Parathyroid adenoma (tissue), 2 donors: ENCODE data around the gene TRABD2B.
A peak's percentile ranks its signal among the peaks of the same experiment; 100 is the strongest.

ENCODE experiments used
- H2AFZ ChIP-seq: fragments of 300-600 bp; sonication (generic); one replicate; pipeline ENCODE4 v1.7.0; 2017; ENCODE audit warnings: antibody characterized with exemption, mild to moderate bottlenecking
- H3K27ac ChIP-seq: fragments of 300-600 bp; sonication (generic); one replicate; pipeline ENCODE4 v1.7.0; 2017
- H3K27me3 ChIP-seq: fragments of 300-600 bp; sonication (generic); one replicate; pipeline ENCODE4 v1.7.0; 2017; ENCODE audit warnings: low read length; ENCODE audit not compliant: control insufficient read depth, insufficient read depth
- H3K36me3 ChIP-seq: fragments of 300-600 bp; sonication (generic); one replicate; pipeline ENCODE4 v1.7.0; 2017; ENCODE audit warnings: low read length; ENCODE audit not compliant: control insufficient read depth, insufficient read depth
- H3K4me1 ChIP-seq: fragments of 300-600 bp; sonication (generic); one replicate; pipeline ENCODE4 v1.7.0; 2017; ENCODE audit warnings: control low read depth
- H3K4me2 ChIP-seq: fragments of 300-600 bp; sonication (generic); one replicate; pipeline ENCODE4 v1.7.0; 2017; ENCODE audit warnings: low read length
- H3K4me3 ChIP-seq: fragments of 300-600 bp; sonication (generic); one replicate; pipeline ENCODE4 v1.7.0; 2017; ENCODE audit warnings: low read depth, low read length
- H3K79me2 ChIP-seq: fragments of 300-600 bp; sonication (generic); one replicate; pipeline ENCODE4 v1.7.0; 2017; ENCODE audit warnings: control low read depth
- H3K9ac ChIP-seq: fragments of 300-600 bp; sonication (generic); one replicate; pipeline ENCODE4 v1.7.0; 2017; ENCODE audit warnings: mild to moderate bottlenecking
- H3K9me3 ChIP-seq: fragments of 300-600 bp; sonication (generic); one replicate; pipeline ENCODE4 v1.7.0; 2017; ENCODE audit warnings: low read length; ENCODE audit not compliant: control insufficient read depth
- CTCF ChIP-seq: fragments of 300-600 bp; sonication (generic); IDR thresholded peaks from one replicate; pipeline ENCODE4 v1.7.0; 2017; ENCODE audit warnings: antibody characterized with exemption, mild to moderate bottlenecking
- donor health status: primary hyperparathyroidism.

Gene TRABD2B

GRCh38 chr1:47725511-47725991 lies 271.6 kb downstream of the TRABD2B start:
- H3K9ac ChIP-seq: no peak overlapping the region
- no peak overlapping the region for H3K4me3 ChIP-seq

GRCh38 chr1:47725000-47725473 lies 272.1 kb downstream of the TRABD2B start:
- Histone ChIP-seq H3K27ac (no peak overlapping the region), H3K27me3 (peaks cover 2% of the 10 kb centered on the region), H3K4me3 (no peak overlapping the region), H3K4me2 (peak overlapping the region; percentile 17), H3K9ac (no peak overlapping the region), H2AFZ (peak overlapping the region; percentile 5), H3K36me3 (no peaks in the 10 kb centered on the region), H3K79me2 (no peaks in the 10 kb centered on the region), H3K4me1 (no peaks in the 10 kb centered on the region), H3K9me3 (no peaks in the 10 kb centered on the region)
- no peak for TF ChIP-seq CTCF

More at GRCh38 chr1:47725511-47725991, 271.6 kb downstream of the TRABD2B start:
- no peaks in the 10 kb centered on the region for H3K4me1 ChIP-seq
- no peaks in the 10 kb centered on the region for H3K36me3 ChIP-seq
- no peaks in the 10 kb centered on the region for H3K9me3 ChIP-seq
- no peak overlapping the region for H3K27ac ChIP-seq
- H3K79me2 ChIP-seq: no peaks in the 10 kb centered on the region
- H3K27me3 ChIP-seq: peaks cover 2% of the 10 kb centered on the region
- H2AFZ ChIP-seq: peak overlapping the region; percentile 5
- H3K4me2 ChIP-seq: peak overlapping the region; percentile 59
- TF ChIP-seq CTCF: no peak

- no peaks in the 10 kb centered on the region for H3K4me1 ChIP-seq
- no peaks in the 10 kb centered on the region for H3K36me3 ChIP-seq
- no peak overlapping the region for H3K4me3 ChIP-seq
- no peak overlapping the region for H2AFZ ChIP-seq
- no peaks in the 10 kb centered on the region for H3K9me3 ChIP-seq
- H3K27ac ChIP-seq: no peak overlapping the region
- H3K79me2 ChIP-seq: no peaks in the 10 kb centered on the region
- TF ChIP-seq CTCF: no peak
- peak overlapping the region; percentile 17 for H3K4me2 ChIP-seq
- peaks cover 2% of the 10 kb centered on the region for H3K27me3 ChIP-seq
- no peak overlapping the region for H3K9ac ChIP-seq
Measured at GRCh38 chr1:47724432-47724999, 272.7 kb downstream of the TRABD2B start.

- peaks cover 2% of the 10 kb centered on the region for H3K27me3 ChIP-seq
- no peak overlapping the region for H3K9ac ChIP-seq
Measured at GRCh38 chr1:47722909-47723580, 274.1 kb downstream of the TRABD2B start.

More at GRCh38 chr1:47722909-47723580, 274.1 kb downstream of the TRABD2B start:
- no peaks in the 10 kb centered on the region for H3K36me3 ChIP-seq
- no peaks in the 10 kb centered on the region for H3K9me3 ChIP-seq
- H3K27ac ChIP-seq: no peak overlapping the region
- H2AFZ ChIP-seq: no peak overlapping the region
- H3K4me3 ChIP-seq: no peak overlapping the region
- H3K4me1 ChIP-seq: no peaks in the 10 kb centered on the region
- H3K79me2 ChIP-seq: no peaks in the 10 kb centered on the region
- no peak for TF ChIP-seq CTCF
- H3K4me2 ChIP-seq: no peak overlapping the region
